SK-N-SH (cell line): Measurements from ENCODE around the gene EPHA5. TPM values are rescaled to one million over a fixed set of nuclear protein-coding genes. Genes with fewer than 3 reads are reported as not detected.

Experiments used
- CTCF ChIA-PET: fragments of 300-600, 350-600 bp; formaldehyde crosslinking; extraction: SDS; loops from one replicate; lab custom pipeline; 2021; lab: Yijun Ruan, JAX
- POLR2A ChIA-PET: fragments of 350-600 bp; sonication (Branson Sonifier 250); formaldehyde crosslinking; extraction: SDS; loops from one replicate; lab custom pipeline; 2020; ENCODE audit warnings: antibody characterized with exemption, inconsistent platforms; lab: Yijun Ruan, JAX
- DNase-seq: peaks from one replicate; pipeline ENCODE4 v3.0.0; 2012
- H2AFZ ChIP-seq: fragments of 200-600 bp; sonication (generic); 2 replicates; pipeline ENCODE4 v1.8.1; 2016; ENCODE audit warnings: antibody characterized with exemption, mild to moderate bottlenecking, low read depth
- H3F3A ChIP-seq: fragments of 200-600 bp; sonication (generic); replicated peaks from 2 replicates; pipeline ENCODE3; 2016; ENCODE audit warnings: antibody characterized with exemption, mild to moderate bottlenecking; ENCODE audit not compliant: insufficient read depth
- H3K27ac ChIP-seq, 2 experiments: fragments of 200-500 bp in 1 of 2; fragments of 200-600 bp in 1 of 2; sonication (Bioruptor generic) in 1 of 2; sonication (generic), shearing (Covaris generic) in 1 of 2; 2 replicates each; pipeline versions ENCODE4 v1.5.1 to v1.6.1; 2014 to 2016; ENCODE audit warnings: low read depth in 2 of 2, inconsistent platforms in 1 of 2, low read length in 1 of 2, mild to moderate bottlenecking in 1 of 2, mixed read lengths in 1 of 2
- H3K27me3 ChIP-seq: fragments of 200-600 bp; sonication (generic), shearing (Covaris generic); 2 replicates; pipeline ENCODE4 v1.6.1; 2016; ENCODE audit warnings: mixed run types; ENCODE audit not compliant: insufficient read depth
- H3K36me3 ChIP-seq, 2 experiments: fragments of 200-500 bp in 1 of 2; fragments of 200-600 bp in 1 of 2; sonication (Bioruptor generic) in 1 of 2; sonication (generic) in 1 of 2; replicated peaks in 1 of 2; 2 replicates each; pipeline versions ENCODE3 to v1.5.1; 2014 to 2016; ENCODE audit warnings: low read length in 1 of 2, mild to moderate bottlenecking in 1 of 2; ENCODE audit not compliant: insufficient read depth in 2 of 2, control insufficient read depth in 1 of 2
- H3K4me1 ChIP-seq, 2 experiments: fragments of 200-500 bp in 1 of 2; fragments of 200-600 bp in 1 of 2; sonication (Bioruptor generic) in 1 of 2; sonication (generic), shearing (Covaris generic) in 1 of 2; 2 replicates each; pipeline versions ENCODE4 v1.5.1 to v1.6.1; 2014 to 2016; ENCODE audit warnings: low read depth in 1 of 2, low read length in 1 of 2, mixed run types in 1 of 2; ENCODE audit not compliant: insufficient read depth in 2 of 2, control insufficient read depth in 1 of 2
- H3K4me2 ChIP-seq: fragments of 200-600 bp; sonication (generic), shearing (Covaris generic); 2 replicates; pipeline ENCODE4 v1.6.1; 2017; ENCODE audit warnings: mixed run types
- H3K4me3 ChIP-seq, 2 experiments: fragments of 200-500 bp in 1 of 2; fragments of 200-600 bp in 1 of 2; sonication (Bioruptor generic) in 1 of 2; sonication (generic), shearing (Covaris generic) in 1 of 2; 2 replicates each; pipeline versions ENCODE4 v1.5.1 to v1.8.1; 2014 to 2016; ENCODE audit warnings: low read depth in 2 of 2, inconsistent platforms in 1 of 2, low read length in 1 of 2, mild to moderate bottlenecking in 1 of 2, mixed read lengths in 1 of 2, moderate library complexity in 1 of 2
- H3K79me2 ChIP-seq: fragments of 200-600 bp; sonication (generic); 2 replicates; pipeline ENCODE4 v1.8.1; 2017; ENCODE audit warnings: mild to moderate bottlenecking; ENCODE audit not compliant: insufficient read depth
- H3K9ac ChIP-seq: fragments of 200-600 bp; sonication (generic); 2 replicates; pipeline ENCODE4 v1.6.1; 2017; ENCODE audit warnings: mixed run types
- H3K9me2 ChIP-seq: fragments of 200-600 bp; sonication (generic); 2 replicates; pipeline ENCODE4 v1.6.1; 2017; ENCODE audit warnings: mixed run types
- H3K9me3 ChIP-seq: fragments of 200-600 bp; sonication (generic); 2 replicates; pipeline ENCODE4 v1.6.1; 2017; ENCODE audit warnings: mixed run types, mild to moderate bottlenecking, moderate library complexity
- H4K20me1 ChIP-seq: fragments of 200-600 bp; sonication (generic); 2 replicates; pipeline ENCODE4 v1.6.1; 2017; ENCODE audit warnings: mild to moderate bottlenecking, mixed run types; ENCODE audit not compliant: insufficient read depth
- FOSL2 ChIP-seq: IDR thresholded peaks from 2 replicates; pipeline ENCODE4 v1.4.0; 2012; ENCODE audit warnings: low read depth, mild to moderate bottlenecking, moderate library complexity, borderline replicate concordance
- FOXM1 ChIP-seq: IDR thresholded peaks from 2 replicates; pipeline ENCODE4 v1.4.0; 2012; ENCODE audit warnings: low read depth, mild to moderate bottlenecking
- GABPA ChIP-seq: IDR thresholded peaks from 2 replicates; pipeline ENCODE4 v1.4.0; 2012; ENCODE audit warnings: low read depth, mild to moderate bottlenecking
- MEF2A ChIP-seq: IDR thresholded peaks from 2 replicates; pipeline ENCODE4 v1.4.0; 2012; ENCODE audit warnings: low read depth, borderline replicate concordance
- NRF1 ChIP-seq: IDR thresholded peaks from 2 replicates; pipeline ENCODE4 v1.6.1; 2012; ENCODE audit warnings: low read depth, mild to moderate bottlenecking, low read length
- PBX3 ChIP-seq: IDR thresholded peaks from 2 replicates; pipeline ENCODE4; 2012
- POLR2AphosphoS5 ChIP-seq: IDR thresholded peaks from 2 replicates; pipeline ENCODE4 v1.6.1; 2012; ENCODE audit warnings: low read depth, low read length
- REST ChIP-seq: IDR thresholded peaks from 2 replicates; pipeline ENCODE4 v1.6.1; 2012; ENCODE audit warnings: mild to moderate bottlenecking, low read depth, low read length, moderate library complexity
- RFX5 ChIP-seq: IDR thresholded peaks from 2 replicates; pipeline ENCODE4 v1.6.1; 2012; ENCODE audit warnings: mild to moderate bottlenecking, improper control_type of control experiment, low read length
- TCF12 ChIP-seq: IDR thresholded peaks from 2 replicates; pipeline ENCODE4 v1.4.0; 2012
- polyA plus RNA-seq, 3 experiments: library from polyadenylated mRNA; depleted of rRNA; stranded (reverse); fragments of >200 nt; gene quantifications; 2 replicates each; pipeline ENCODE4 v1.2.3, GENCODE V29; 2012

The EPHA5 gene
- polyA plus RNA-seq, 1 of the 3 experiments (the other 2 are of a cell fraction): not detected

GRCh38 chr4:65341557-65341956, 328.7 kb downstream of the EPHA5 start:
- CTCF ChIA-PET: no interaction called here
- POLR2A ChIA-PET: no interaction called here

More at GRCh38 chr4:65341557-65341956, 328.7 kb downstream of the EPHA5 start:
- no peaks in the 10 kb centered on the region for H3K9me2 ChIP-seq
- no peak overlapping the region for H3K27ac ChIP-seq
- H3K27me3 ChIP-seq: no peaks in the 10 kb centered on the region
- H3F3A ChIP-seq: no peaks in the 10 kb centered on the region
- TF ChIP-seq PBX3: no peak
- TF ChIP-seq GABPA: no peak
- no peak for TF ChIP-seq NRF1
- TF ChIP-seq FOSL2: no peak
- no peak for TF ChIP-seq TCF12
- TF ChIP-seq REST: no peak
- no peak for TF ChIP-seq RFX5
- TF ChIP-seq FOXM1: no peak
- no peak for TF ChIP-seq POLR2AphosphoS5
- no peak for TF ChIP-seq MEF2A
- TF ChIP-seq, all 33 proteins: peak for 0
- H3K9me3 ChIP-seq: no peaks in the 10 kb centered on the region; the same call in 1 of the 2 replicates
- H3K4me2 ChIP-seq: no peak overlapping the region
- DNase-seq: no peak
- H3K36me3 ChIP-seq: no peaks in the 10 kb centered on the region
- no peaks in the 10 kb centered on the region for H3K79me2 ChIP-seq
- no peaks in the 10 kb centered on the region for H4K20me1 ChIP-seq
- H3K9ac ChIP-seq: no peak overlapping the region
- H2AFZ ChIP-seq: no peak overlapping the region
- no peaks in the 10 kb centered on the region for H3K4me1 ChIP-seq
- H3K4me3 ChIP-seq: no peak overlapping the region
